Thyroid gland (tissue), 4 donors: ENCODE data around the gene RASAL1. TPM values are rescaled to one million over a fixed set of nuclear protein-coding genes. Genes with fewer than 3 reads are reported as not detected.

ENCODE experiments used
- DNase-seq, 2 donors: peaks; one replicate each; pipeline ENCODE4 v3.0.0-alpha.2; 2019
- H3K27ac ChIP-seq, 3 donors: fragments of 200-600 bp; sonication (generic); 1 replicate in 2 of 3; 2 replicates in 1 of 3; pipeline ENCODE4 v1.5.1; 2016 to 2019; ENCODE audit warnings: mild to moderate bottlenecking in 1 of 3, moderate library complexity in 1 of 3
- H3K27me3 ChIP-seq: fragments of 200-600 bp; sonication (generic); one replicate; pipeline ENCODE4 v1.5.1; 2019
- H3K36me3 ChIP-seq, 2 donors: fragments of 200-600 bp; sonication (generic); one replicate each; pipeline ENCODE4 v1.5.1; 2016 to 2019
- H3K4me1 ChIP-seq, 2 donors: fragments of 200-600 bp; sonication (generic); one replicate each; pipeline ENCODE4 v1.5.1; 2017 to 2019
- H3K4me3 ChIP-seq, 3 donors: fragments of 200-600 bp; sonication (generic); replicated peaks in 1 of 3; 1 replicate in 2 of 3; 2 replicates in 1 of 3; pipeline ENCODE4 v1.5.1; 2016; ENCODE audit warnings: mild to moderate bottlenecking in 1 of 3
- H3K9me3 ChIP-seq: fragments of 200-600 bp; sonication (generic); one replicate; pipeline ENCODE4 v1.5.1; 2017
- POLR2A ChIP-seq, 2 donors: fragments of 450-650 bp; IDR thresholded peaks; one replicate each; pipeline ENCODE4 v1.6.1; 2017; ENCODE audit warnings: antibody characterized with exemption in 2 of 2, mild to moderate bottlenecking in 2 of 2, moderate library complexity in 1 of 2
- WGBS, 2 donors: methylation state at CpG; one replicate each; pipeline ENCODE4 v1.1.5; 2017; 5-methylcytosine and 5-hydroxymethylcytosine counted together
- intact Hi-C: fragments of 100-400 bp; cut with DNase I; formaldehyde crosslinking; loops from one replicate; pipeline ENCODE4 v1.15.1; 2023
- total RNA-seq, 4 donors: library from RNA; depleted of rRNA; stranded (reverse); fragments of >200 nt; gene quantifications; one replicate each; pipeline ENCODE4 v1.2.3, GENCODE V29; 2016
- TF ChIP-seq, protein P1 (sequence below), 6 experiments: fragments of 200-600 bp in 3 of 6; fragments of 450-650 bp in 3 of 6; sonication (generic) in 3 of 6; IDR thresholded peaks; one replicate each; pipeline ENCODE4 v1.5.1; 2016 to 2019; ENCODE audit warnings: antibody characterized with exemption in 6 of 6, mild to moderate bottlenecking in 2 of 6, inconsistent platforms in 1 of 6, moderate library complexity in 1 of 6

The RASAL1 gene
- total RNA-seq, 4 donors from 2014 or later = 27.3 to 52.9 (median 45.1) TPM

DNA sequence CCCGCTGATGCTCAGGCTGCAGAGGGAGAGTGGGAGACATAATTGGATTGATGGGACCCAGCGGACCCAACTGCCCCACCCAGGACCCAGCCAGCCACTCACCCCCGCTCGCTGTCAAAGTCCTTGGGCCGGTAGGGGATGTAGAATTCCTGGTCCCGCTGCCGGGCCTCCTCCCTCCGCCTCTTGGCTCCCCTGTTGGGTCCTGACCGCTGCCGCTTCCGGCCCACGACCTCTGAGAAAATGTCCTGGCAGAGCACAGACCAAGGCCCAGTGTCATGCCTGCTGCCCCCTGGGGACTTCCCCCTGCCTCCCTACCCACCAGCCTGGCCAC lies 27.4 kb upstream of the RASAL1 start:
- peaks cover 58 to 73% of the 10 kb centered on the region in 2 donors for H3K36me3 ChIP-seq
- TF ChIP-seq POLR2A (IDR thresholded peaks at IDR 0.05) = no peak
- TF ChIP-seq, protein P1, sequence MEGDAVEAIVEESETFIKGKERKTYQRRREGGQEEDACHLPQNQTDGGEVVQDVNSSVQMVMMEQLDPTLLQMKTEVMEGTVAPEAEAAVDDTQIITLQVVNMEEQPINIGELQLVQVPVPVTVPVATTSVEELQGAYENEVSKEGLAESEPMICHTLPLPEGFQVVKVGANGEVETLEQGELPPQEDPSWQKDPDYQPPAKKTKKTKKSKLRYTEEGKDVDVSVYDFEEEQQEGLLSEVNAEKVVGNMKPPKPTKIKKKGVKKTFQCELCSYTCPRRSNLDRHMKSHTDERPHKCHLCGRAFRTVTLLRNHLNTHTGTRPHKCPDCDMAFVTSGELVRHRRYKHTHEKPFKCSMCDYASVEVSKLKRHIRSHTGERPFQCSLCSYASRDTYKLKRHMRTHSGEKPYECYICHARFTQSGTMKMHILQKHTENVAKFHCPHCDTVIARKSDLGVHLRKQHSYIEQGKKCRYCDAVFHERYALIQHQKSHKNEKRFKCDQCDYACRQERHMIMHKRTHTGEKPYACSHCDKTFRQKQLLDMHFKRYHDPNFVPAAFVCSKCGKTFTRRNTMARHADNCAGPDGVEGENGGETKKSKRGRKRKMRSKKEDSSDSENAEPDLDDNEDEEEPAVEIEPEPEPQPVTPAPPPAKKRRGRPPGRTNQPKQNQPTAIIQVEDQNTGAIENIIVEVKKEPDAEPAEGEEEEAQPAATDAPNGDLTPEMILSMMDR (IDR thresholded peaks at IDR 0.05) = no peak
- 97 to 100% methylated on average over 1 to 12 of the region's 12 CpGs for WGBS, 2 donors
- peaks cover 7 to 10% of the 10 kb centered on the region in 2 donors for H3K4me1 ChIP-seq
- H3K4me3 ChIP-seq = no peak overlapping the region
- intact Hi-C loops = no loop called here
- H3K27me3 ChIP-seq = no peaks in the 10 kb centered on the region
- no peaks in the 10 kb centered on the region for H3K9me3 ChIP-seq
- no peak for DNase-seq
- peak overlapping the region in 1 of 3 donors; percentile 39 for H3K27ac ChIP-seq

DNA sequence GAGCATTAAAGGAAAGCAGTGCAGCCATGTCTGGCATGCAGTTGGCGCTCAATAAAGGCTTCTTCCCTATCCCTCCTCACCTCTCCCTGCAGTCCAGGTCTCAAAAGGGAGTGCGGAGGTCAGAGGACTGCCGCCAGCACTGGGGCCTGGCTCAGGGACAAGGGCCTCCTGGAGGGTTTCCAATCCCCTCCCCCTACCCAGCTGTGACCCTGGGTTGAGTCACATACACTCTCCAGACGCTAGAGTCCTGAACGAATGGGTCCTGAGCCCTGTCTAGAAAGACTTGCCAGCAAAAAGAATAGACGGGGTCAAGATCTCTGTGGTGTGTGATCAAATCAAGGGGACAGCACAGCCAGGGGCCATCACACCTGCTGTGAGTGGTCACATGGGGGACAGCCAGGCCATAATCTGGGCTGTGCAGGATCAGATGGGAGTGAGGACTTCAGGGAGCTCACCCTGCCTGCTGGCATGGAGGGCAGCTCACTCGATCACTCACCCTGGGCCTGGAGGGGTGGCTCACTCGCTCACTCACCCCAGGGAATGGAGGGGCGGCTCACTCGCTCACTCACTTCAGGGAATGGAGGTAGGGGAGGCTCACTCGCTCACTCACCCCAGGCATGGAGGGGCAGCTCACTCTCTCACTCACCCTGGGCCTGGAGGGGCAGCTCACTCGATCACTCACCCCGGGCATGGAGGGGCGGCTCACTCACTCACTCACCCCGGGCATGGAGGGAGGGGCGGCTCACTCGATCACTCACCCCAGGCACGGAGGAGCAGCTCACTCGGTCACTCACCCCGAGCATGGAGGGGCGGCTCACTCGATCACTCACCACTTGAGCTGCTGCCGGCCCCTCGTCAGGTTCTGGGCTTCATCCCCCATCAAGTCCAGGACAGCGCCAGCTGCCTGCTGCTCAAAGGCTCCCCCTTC lies 26.8 kb upstream of the RASAL1 start:
- peaks cover 7 to 10% of the 10 kb centered on the region in 2 donors for H3K4me1 ChIP-seq
- peak; percentile 86 to 89 for DNase-seq
- H3K9me3 ChIP-seq = no peaks in the 10 kb centered on the region
- 67 to 74% methylated on average over 16 to 20 of the region's 25 CpGs for WGBS, 2 donors
- TF ChIP-seq POLR2A (IDR thresholded peaks at IDR 0.05) = no peak
- TF ChIP-seq, protein P1 (IDR thresholded peaks at IDR 0.05) = peak in 1 of 6 experiments; percentile 11
- intact Hi-C loops = no loop called here
- H3K4me3 ChIP-seq = no peak overlapping the region
- H3K36me3 ChIP-seq = peaks cover 54 to 72% of the 10 kb centered on the region in 2 donors
- no peaks in the 10 kb centered on the region for H3K27me3 ChIP-seq
- peak overlapping the region in 2 of 3 donors; percentile 39 to 50 for H3K27ac ChIP-seq

DNA sequence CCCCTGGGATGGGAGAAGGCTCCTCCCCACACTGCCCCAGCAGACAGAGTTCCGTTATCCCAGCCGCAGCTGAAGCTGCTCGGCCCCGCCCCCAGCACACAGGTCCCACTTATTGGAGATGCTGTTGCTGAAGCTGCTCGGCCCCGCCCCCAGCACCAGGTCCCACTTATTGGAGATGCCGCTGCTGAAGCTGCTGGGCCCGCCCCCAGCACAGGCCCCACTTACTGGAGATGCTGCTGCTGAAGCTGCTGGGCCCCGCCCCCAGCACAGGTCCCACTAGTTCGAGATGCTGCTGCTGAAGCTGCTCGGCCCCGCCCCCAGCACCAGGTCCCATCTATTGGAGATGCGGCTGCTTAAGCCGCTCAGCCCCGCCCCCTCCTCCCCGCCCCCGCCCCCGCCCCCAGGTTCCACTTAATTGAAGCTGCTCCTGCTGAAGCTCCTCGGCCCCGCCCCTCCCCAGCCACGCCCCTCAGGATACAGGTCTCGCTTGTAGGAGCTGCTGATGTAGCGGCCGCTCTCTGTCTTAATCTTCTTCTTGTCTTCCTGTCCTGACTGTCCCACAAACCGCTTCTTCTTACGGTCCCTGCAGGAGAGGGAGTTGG lies 26.0 kb upstream of the RASAL1 start:
- 66 to 72% methylated on average over 18 of the region's 26 CpGs for WGBS, 2 donors
- Histone ChIP-seq H3K27me3 (no peaks in the 10 kb centered on the region), H3K36me3 (peaks cover 45 to 66% of the 10 kb centered on the region in 2 donors), H3K27ac (no peak overlapping the region), H3K9me3 (no peaks in the 10 kb centered on the region), H3K4me1 (peaks cover 7 to 10% of the 10 kb centered on the region in 2 donors), H3K4me3 (no peak overlapping the region)
- intact Hi-C loops = no loop called here
- DNase-seq = peak in 1 of 2 donors; percentile 39
- TF ChIP-seq POLR2A (IDR thresholded peaks at IDR 0.05) = no peak
- TF ChIP-seq, protein P1 (IDR thresholded peaks at IDR 0.05) = no peak

DNA sequence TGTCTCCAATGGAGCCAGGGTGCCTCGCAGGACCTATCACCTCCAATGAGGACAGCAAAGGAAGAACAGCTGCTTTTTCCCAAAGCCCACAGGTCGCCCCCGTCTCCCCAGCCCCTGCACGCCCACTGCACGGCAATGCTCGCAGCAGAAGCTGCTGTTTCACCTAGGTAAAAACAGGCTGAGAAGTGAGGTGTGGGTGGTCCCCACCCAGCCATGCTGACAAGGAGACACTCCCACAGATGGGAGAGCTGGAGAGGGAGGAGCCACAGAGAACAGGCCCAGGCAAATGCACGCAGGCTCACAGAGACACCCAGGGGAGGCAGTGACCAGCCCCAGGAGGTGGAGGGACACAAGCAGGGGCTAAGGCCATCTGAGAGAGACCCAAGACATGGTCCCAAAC lies 24.4 kb upstream of the RASAL1 start:
- peaks cover 36 to 52% of the 10 kb centered on the region in 2 donors for H3K36me3 ChIP-seq
- no peaks in the 10 kb centered on the region for H3K27me3 ChIP-seq
- H3K4me3 ChIP-seq = no peak overlapping the region
- intact Hi-C loops = loop anchor here (10.0 kb wide), 1 partner anchor 55 kb away; no protein-coding TSS in a partner anchor
- H3K27ac ChIP-seq = no peak overlapping the region
- H3K9me3 ChIP-seq = no peaks in the 10 kb centered on the region
- DNase-seq = no peak
- H3K4me1 ChIP-seq = peaks cover 7 to 10% of the 10 kb centered on the region in 2 donors
- TF ChIP-seq, protein P1 (IDR thresholded peaks at IDR 0.05) = no peak
- TF ChIP-seq POLR2A (IDR thresholded peaks at IDR 0.05) = no peak
- WGBS, 2 donors = 93 to 98% methylated on average over 7 of the region's 7 CpGs
